Stomach (tissue), 9 donors: ENCODE results near the gene PIEZO1. TPM values are rescaled to one million over a fixed set of nuclear protein-coding genes. Genes with fewer than 3 reads are reported as not detected.
A peak's percentile ranks its signal among the peaks of the same experiment; 100 is the strongest.

ENCODE experiments used
- DNase-seq, 2 donors: peaks; one replicate each; pipeline versions ENCODE4 v3.0.0 to v3.0.0-alpha.2; 2013 to 2019
- H3K27ac ChIP-seq, 5 donors: fragments of 200-600 bp in 4 of 5; sonication (generic) in 4 of 5; one replicate each; pipeline ENCODE4 v1.5.1; 2013 to 2019; ENCODE audit warnings: mild to moderate bottlenecking in 1 of 5, moderate library complexity in 1 of 5
- H3K27me3 ChIP-seq, 3 donors: fragments of 200-600 bp; sonication (generic); one replicate each; pipeline ENCODE4 v1.5.1; 2017 to 2019; ENCODE audit warnings: mixed run types in 1 of 3
- H3K36me3 ChIP-seq, 4 donors: fragments of 200-600 bp; sonication (generic); 1 replicate in 3 of 4; 2 replicates in 1 of 4; pipeline ENCODE4 v1.5.1; 2016 to 2019
- H3K4me1 ChIP-seq, 4 donors: fragments of 200-600 bp; sonication (generic); one replicate each; pipeline ENCODE4 v1.5.1; 2016 to 2019
- H3K4me3 ChIP-seq, 4 donors: fragments of 200-600 bp; sonication (generic) in 3 of 4; one replicate each; pipeline ENCODE4 v1.5.1; 2016 to 2019; ENCODE audit warnings: mild to moderate bottlenecking in 1 of 4
- H3K9me3 ChIP-seq, 4 donors: fragments of 200-600 bp; sonication (generic); one replicate each; pipeline ENCODE4 v1.5.1; 2016 to 2019
- EP300 ChIP-seq: sonication (generic); formaldehyde crosslinking; IDR thresholded peaks from one replicate; pipeline ENCODE4 v1.6.1; 2017; ENCODE audit warnings: antibody characterized with exemption
- POLR2A ChIP-seq, 4 donors: fragments of 450-650 bp; IDR thresholded peaks; one replicate each; pipeline ENCODE4 v1.6.1; 2016; ENCODE audit warnings: antibody characterized with exemption in 4 of 4, control low read depth in 2 of 4, mild to moderate bottlenecking in 1 of 4, moderate library complexity in 1 of 4
- POLR2AphosphoS5 ChIP-seq, 3 donors: sonication (generic); formaldehyde crosslinking; IDR thresholded peaks; one replicate each; pipeline ENCODE4 v1.6.1; 2016; ENCODE audit warnings: antibody characterized with exemption in 3 of 3
- WGBS, 5 donors: extraction: QIAGEN DNeasy Blood & Tissue Kit in 3 of 5; methylation state at CpG; one replicate each; pipeline versions ENCODE4 v1.1.5 to v1.1.7; 2013 to 2018; 5-methylcytosine and 5-hydroxymethylcytosine counted together
- intact Hi-C: fragments of 100-400 bp; cut with DNase I; formaldehyde crosslinking; loops from one replicate; pipeline ENCODE4 v1.15.1; 2023; ENCODE audit warnings: low total_unique reads
- polyA plus RNA-seq, 3 donors: library from polyadenylated mRNA; stranded (reverse); fragments of 200-250 nt; gene quantifications; one replicate each; pipeline ENCODE4 v1.2.3, GENCODE V29; 2013
- total RNA-seq, 5 donors: library from RNA; depleted of rRNA; stranded (reverse); fragments of >200 nt; gene quantifications; one replicate each; pipeline versions ENCODE4 v1.1.0 to v1.2.3, GENCODE V29; 2014 to 2016
- TF ChIP-seq, protein P1 (sequence below), 7 experiments: fragments of 450-650 bp in 4 of 7; fragments of 200-600 bp in 3 of 7; sonication (generic) in 3 of 7; IDR thresholded peaks; one replicate each; pipeline ENCODE4 v1.5.1; 2016 to 2019; ENCODE audit warnings: antibody characterized with exemption in 7 of 7, control low read depth in 2 of 7, mild to moderate bottlenecking in 1 of 7
- donor health status: healthy with polysubstance abuse.
- donor health status: Bipolar disorder and iron deficiency.
- donor health status: healthy.

Gene PIEZO1
- total and polyA plus RNA-seq, 8 donors: 43.7 to 171 (median 115) TPM

DNA sequence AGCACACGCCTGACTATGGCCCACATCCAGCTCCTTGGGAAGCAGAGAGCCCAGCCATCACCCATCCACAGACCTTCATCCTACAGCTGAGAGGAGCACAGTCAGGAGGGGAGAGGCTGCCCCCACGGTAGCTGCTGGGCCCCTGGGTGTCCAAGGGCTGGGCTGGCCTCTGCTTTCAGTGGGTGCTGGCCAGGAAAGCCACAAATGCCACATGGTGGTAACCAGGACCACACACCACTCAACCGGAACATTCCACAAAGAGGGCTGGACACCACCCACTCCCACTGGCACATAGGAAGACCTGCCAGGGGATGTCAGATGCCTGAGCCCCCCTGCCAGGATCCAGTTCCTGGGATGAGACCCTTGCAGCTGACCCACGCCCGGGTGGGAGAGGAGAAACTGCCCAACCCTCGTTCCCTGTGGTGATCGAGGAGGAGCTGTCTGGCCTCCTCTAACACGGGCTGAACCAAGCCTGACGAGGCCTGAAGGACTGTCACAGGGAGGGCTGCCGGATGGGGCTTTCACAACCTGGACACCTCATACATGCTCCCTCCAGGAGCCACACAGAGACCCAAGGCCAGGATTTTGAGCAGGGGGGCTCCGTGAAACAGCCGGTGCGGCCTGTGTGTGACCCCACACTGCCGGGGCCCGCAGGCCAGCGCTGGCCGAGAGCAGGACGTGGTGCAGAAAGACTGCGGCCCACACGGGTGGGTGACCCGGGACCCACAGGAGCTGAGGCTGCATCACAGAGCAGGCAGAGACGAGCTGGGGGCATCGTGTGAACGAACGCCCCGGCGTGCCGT is 30.7 kb downstream of the PIEZO1 start:
- Histone ChIP-seq H3K4me3 (no peak overlapping the region), H3K27me3 (no peaks in the 10 kb centered on the region), H3K36me3 (peaks cover 0 to 16% (median 10%) of the 10 kb centered on the region in 4 donors), H3K4me1 (peaks cover 3 to 49% (median 23%) of the 10 kb centered on the region in 4 donors), H3K27ac (peak overlapping the region in 2 of 5 donors; percentile 33 to 62), H3K9me3 (no peaks in the 10 kb centered on the region)
- TF ChIP-seq POLR2AphosphoS5 (IDR thresholded peaks at IDR 0.05) (no peak), POLR2A (IDR thresholded peaks at IDR 0.05) (no peak), EP300 (no peak)
- TF ChIP-seq, protein P1, sequence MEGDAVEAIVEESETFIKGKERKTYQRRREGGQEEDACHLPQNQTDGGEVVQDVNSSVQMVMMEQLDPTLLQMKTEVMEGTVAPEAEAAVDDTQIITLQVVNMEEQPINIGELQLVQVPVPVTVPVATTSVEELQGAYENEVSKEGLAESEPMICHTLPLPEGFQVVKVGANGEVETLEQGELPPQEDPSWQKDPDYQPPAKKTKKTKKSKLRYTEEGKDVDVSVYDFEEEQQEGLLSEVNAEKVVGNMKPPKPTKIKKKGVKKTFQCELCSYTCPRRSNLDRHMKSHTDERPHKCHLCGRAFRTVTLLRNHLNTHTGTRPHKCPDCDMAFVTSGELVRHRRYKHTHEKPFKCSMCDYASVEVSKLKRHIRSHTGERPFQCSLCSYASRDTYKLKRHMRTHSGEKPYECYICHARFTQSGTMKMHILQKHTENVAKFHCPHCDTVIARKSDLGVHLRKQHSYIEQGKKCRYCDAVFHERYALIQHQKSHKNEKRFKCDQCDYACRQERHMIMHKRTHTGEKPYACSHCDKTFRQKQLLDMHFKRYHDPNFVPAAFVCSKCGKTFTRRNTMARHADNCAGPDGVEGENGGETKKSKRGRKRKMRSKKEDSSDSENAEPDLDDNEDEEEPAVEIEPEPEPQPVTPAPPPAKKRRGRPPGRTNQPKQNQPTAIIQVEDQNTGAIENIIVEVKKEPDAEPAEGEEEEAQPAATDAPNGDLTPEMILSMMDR (IDR thresholded peaks at IDR 0.05): no peak
- WGBS, 5 donors: 86 to 94% (median 91%) methylated on average over 8 to 28 of the region's 28 CpGs
- intact Hi-C loops: no loop called here
- no peak for DNase-seq

DNA sequence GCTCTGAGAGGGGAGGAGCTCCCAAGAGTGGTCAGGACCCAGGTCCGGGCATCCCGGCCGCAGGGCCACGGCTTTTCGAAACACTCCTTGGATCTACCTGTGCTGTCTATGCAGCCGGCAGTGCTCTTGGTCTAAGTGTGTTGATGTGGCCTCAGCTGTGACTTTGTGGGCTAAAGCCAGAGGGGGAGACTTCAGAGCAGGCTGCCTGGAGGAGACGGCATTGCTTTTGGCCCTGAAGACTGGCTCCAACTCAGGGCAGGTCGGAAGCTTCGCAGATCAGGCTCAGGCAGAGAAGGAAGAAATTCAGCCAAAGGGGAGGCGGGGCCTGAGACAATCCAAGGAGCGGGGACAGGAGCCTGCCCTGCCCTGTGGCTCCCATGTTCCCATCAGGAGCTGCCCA is 31.4 kb downstream of the PIEZO1 start:
- no peak for DNase-seq
- no peak overlapping the region for H3K4me3 ChIP-seq
- TF ChIP-seq EP300: no peak
- TF ChIP-seq POLR2A (IDR thresholded peaks at IDR 0.05): no peak
- H3K4me1 ChIP-seq: peaks cover 0 to 42% (median 20%) of the 10 kb centered on the region in 4 donors
- intact Hi-C loops: no loop called here
- 68 to 94% (median 82%) methylated on average over 6 to 11 of the region's 11 CpGs for WGBS, 5 donors
- peak overlapping the region in 2 of 5 donors; percentile 33 to 62 for H3K27ac ChIP-seq
- H3K27me3 ChIP-seq: no peaks in the 10 kb centered on the region
- no peaks in the 10 kb centered on the region for H3K9me3 ChIP-seq
- peaks cover 0 to 19% (median 10%) of the 10 kb centered on the region in 4 donors for H3K36me3 ChIP-seq

DNA sequence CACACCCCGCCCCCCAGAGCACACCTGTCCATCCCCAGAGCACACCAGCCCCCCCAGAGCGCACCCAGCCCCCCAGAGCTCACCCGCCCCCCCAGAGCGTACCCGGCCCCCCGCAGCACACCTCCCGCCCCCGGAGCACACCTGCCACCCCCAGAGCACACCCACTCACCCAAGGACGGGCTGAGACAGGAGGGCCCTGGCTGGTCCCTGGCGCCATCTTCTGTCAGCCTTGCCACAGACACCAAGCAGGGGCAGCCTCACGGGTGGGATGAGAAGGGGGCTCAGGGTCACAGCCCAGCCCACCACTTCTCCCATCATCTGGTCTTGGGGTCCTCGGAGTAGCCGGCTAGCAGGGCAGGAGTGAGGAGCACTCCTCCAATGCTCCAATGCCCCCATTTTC is 31.8 kb downstream of the PIEZO1 start:
- TF ChIP-seq POLR2AphosphoS5 (IDR thresholded peaks at IDR 0.05): no peak
- no peak for TF ChIP-seq EP300
- no peak for TF ChIP-seq POLR2A (IDR thresholded peaks at IDR 0.05)
- TF ChIP-seq, protein P1 (IDR thresholded peaks at IDR 0.05): no peak
- intact Hi-C loops: no loop called here

DNA sequence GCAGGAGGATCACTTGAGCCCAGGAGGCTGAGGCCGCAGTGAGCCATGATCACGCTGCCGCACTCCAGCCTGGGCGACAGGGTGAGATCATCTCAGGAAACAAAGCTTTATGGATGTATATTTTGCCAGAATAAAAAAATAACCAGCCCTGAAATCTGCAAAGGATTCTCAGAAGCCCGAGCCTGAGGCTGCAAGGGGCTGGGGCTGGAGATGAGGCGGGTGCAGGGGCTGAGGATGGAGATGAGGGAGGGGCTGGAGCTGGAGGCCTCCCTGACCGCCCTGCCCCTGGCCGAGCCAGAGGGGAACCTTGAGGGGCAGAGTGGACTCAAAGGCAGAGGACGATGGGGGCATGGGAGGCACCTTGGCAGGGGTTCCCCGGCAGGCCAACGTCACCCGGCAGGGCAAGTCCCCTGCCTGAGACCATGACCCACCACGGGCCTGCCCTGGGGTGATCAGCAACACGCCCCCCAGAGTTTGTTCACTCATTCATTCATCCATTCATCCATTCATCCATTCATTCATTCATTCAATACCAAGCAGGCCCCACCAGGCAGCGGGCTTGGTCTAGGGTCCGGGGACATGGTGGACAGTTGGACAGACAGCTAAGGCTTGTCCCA is 32.5 kb downstream of the PIEZO1 start:
- TF ChIP-seq POLR2A (IDR thresholded peaks at IDR 0.05) (no peak), POLR2AphosphoS5 (IDR thresholded peaks at IDR 0.05) (no peak), EP300 (no peak)
- TF ChIP-seq, protein P1 (IDR thresholded peaks at IDR 0.05): no peak
- no peaks in the 10 kb centered on the region for H3K9me3 ChIP-seq
- 90 to 96% (median 94%) methylated on average over 16 of the region's 16 CpGs for WGBS, 5 donors
- no peak for DNase-seq
- H3K4me3 ChIP-seq: no peak overlapping the region
- H3K36me3 ChIP-seq: peaks cover 0 to 29% (median 10%) of the 10 kb centered on the region in 4 donors
- intact Hi-C loops: no loop called here
- H3K27ac ChIP-seq: no peak overlapping the region
- no peaks in the 10 kb centered on the region for H3K27me3 ChIP-seq
- H3K4me1 ChIP-seq: peaks cover 0 to 36% (median 21%) of the 10 kb centered on the region in 4 donors

More for the DNA sequence above, 31.8 kb downstream of the PIEZO1 start:
- WGBS, 5 donors: 89 to 100% (median 90%) methylated on average over 7 to 13 of the region's 13 CpGs; no CpG with 5 or more reads in 1 of the 5 donors
- DNase-seq: no peak
- Histone ChIP-seq H3K27ac (peak overlapping the region in 1 of 5 donors; percentile 62), H3K36me3 (peaks cover 0 to 23% (median 10%) of the 10 kb centered on the region in 4 donors), H3K4me1 (peaks cover 0 to 38% (median 20%) of the 10 kb centered on the region in 4 donors), H3K27me3 (no peaks in the 10 kb centered on the region), H3K9me3 (no peaks in the 10 kb centered on the region), H3K4me3 (no peak overlapping the region)
